ENCODE data around the gene GRIN2D.

- no peak for TF ChIP-seq REST (IDR thresholded peaks at IDR 0.05; ENCODE audit: borderline replicate concordance)
- TF ChIP-seq, protein P1, sequence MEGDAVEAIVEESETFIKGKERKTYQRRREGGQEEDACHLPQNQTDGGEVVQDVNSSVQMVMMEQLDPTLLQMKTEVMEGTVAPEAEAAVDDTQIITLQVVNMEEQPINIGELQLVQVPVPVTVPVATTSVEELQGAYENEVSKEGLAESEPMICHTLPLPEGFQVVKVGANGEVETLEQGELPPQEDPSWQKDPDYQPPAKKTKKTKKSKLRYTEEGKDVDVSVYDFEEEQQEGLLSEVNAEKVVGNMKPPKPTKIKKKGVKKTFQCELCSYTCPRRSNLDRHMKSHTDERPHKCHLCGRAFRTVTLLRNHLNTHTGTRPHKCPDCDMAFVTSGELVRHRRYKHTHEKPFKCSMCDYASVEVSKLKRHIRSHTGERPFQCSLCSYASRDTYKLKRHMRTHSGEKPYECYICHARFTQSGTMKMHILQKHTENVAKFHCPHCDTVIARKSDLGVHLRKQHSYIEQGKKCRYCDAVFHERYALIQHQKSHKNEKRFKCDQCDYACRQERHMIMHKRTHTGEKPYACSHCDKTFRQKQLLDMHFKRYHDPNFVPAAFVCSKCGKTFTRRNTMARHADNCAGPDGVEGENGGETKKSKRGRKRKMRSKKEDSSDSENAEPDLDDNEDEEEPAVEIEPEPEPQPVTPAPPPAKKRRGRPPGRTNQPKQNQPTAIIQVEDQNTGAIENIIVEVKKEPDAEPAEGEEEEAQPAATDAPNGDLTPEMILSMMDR (IDR thresholded peaks at IDR 0.05; ENCODE audit: poor library complexity, severe bottlenecking): no peak
These were observed 39.9 kb downstream of the GRIN2D start for GRCh38 chr19:48433337-48433736.
